HG03175 (cell line): ENCODE data around the gene DMBT1.

Experiments
- ATAC-seq: cut with Tn5 transposase; IDR thresholded peaks from one replicate; pipeline ENCODE4 v1.9.1; 2021; ENCODE audit warnings: mild to moderate bottlenecking, moderate library complexity; ENCODE audit not compliant: unreplicated experiment

DMBT1 gene

GRCh38 chr10:122548407-122549085, 12.0 kb upstream of the DMBT1 start:
- no peak for ATAC-seq

- ATAC-seq: no peak
Observed at GRCh38 chr10:122549636-122550035, 10.9 kb upstream of the DMBT1 start.

- ATAC-seq: no peak
Observed at GRCh38 chr10:122550427-122550826, 10.1 kb upstream of the DMBT1 start.

DNA sequence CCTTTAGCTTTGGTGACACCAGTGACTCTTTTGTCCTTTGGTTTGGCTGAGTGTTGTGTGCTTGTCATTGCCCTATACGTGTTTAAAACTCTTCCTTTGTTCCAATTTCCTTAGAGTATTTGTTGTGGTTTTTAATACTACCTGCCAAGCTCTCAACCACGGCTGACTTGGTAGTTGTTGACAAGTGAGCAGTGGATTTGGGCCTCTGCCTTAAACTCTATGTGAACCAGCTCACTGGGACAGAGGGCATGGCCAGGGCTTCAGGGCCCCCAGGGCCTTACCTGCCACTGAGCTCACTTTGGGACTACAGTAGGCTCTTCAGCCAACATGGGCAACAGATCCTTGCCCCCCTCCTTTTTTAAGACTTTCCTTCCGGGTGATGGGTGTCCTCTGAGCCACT, 9.6 kb upstream of the DMBT1 start:
- ATAC-seq: no peak

DNA sequence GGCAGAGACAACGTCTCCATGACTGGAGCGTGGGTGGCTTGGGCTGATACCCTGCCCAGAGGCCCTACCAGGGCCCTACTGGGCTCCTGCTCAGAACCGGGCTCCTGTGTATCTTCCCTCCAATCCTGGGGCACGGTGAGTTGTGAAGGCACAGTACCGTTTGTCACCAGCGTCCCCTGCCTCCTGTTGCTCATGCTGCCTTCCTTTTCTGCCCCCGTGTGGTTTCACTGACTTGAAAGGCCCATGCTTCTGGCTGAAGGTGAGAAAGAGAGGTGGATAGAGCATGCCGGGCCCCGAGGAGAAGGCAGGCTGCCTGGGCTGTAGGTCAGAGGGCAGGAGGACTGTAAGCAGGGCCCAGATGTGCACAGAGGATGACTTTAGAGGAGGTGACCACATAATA, 9.1 kb upstream of the DMBT1 start:
- ATAC-seq: no peak

DNA sequence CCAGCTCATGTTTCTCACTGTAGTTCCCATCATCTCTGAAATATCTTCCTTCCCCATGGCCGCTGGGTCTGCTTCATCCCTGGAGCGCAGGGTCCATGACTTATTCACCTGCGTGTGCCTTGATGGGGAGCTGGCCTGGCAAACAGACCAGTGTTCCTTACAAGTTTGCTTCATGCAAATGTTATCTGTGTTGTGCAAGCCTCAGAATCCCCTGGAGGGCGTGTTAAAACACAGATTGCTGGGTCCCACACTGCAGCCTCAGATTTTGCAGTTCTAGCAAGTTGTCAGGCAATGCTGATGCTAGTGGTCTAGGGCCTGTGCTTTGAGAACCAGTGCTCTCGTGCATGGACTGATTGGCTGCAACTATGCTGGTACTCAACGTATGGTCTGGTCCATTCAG, 7.2 kb upstream of the DMBT1 start:
- no peak for ATAC-seq

DNA sequence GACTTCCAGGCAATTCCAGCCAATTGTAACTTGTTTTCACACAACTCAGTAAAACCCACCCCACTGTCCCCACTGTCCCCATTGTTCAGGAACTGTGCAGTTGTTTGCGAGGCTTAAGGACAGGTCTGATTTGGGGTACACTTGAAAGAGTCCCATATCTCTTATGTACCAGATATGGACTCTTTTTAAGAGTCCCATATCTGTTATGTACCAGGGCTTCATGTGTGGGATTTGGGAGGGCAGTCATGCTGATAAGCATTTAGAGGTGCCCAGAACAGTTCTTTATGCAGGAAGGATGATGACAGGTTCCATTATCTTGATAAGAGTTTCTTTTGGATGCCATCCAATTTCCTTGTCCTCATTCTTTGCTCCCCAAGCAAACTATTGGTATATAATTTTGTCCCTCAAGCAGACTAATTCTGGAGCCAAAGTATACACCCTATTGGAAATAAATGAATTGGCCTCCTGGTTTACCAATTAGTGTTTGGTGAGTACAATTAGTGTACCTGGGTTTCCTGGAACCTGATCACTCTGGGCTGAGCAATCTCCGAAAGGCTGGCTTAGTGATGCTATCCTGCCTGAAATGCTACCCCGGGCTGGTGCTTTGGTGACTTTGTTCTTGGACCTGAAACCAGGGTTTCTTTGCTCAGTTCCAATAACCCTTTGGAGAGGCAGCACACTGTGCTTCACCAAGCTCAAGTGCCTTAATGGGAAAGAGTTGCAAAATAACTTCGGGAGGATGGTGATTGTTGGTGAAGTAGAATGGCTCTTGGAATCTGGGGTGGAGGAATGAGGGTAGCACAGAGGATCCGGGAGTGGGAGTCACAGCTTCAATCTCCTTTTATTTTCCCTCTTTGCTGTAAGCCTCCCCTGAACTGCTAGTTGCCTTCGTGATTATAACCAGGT, 6.2 kb upstream of the DMBT1 start:
- ATAC-seq: no peak

DNA sequence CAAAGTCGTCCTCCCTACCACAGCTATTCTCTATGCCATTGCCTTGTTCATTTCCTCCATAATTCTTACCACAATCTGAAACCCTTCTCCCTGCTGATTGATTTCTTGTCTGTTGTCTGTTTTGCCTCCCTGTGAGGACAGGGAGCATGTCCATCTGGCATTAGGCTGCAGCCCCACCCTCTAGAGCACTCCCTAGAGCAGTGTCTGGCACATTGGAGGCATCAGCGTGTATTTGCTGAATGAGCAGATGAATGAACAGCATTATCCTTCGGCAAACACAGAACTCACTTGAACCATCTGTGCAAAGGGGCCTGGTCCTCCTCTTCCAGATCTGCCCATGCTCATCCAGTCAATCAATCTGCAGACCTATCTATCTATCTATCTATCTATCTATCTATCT, 5.1 kb upstream of the DMBT1 start:
- ATAC-seq: no peak

DNA sequence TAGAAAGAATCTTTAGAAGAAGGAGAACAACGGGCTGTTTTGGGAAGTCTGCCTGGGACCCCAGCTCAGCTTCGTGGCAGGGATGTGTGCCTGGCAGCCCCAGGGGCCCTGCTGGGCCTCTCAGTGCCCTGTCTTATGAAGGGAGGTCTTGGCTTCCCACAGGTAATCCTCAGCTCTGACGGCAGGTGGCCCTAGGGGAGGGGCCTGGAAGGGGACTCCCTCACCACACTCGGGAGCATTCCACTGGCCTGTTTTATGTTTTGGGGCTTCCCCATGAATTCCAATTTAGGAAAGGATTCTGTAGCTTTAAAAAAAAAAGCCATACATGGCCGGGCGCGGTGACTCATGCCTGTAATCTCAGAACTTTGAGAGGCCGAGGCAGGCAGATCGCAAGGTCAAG, 3.0 kb upstream of the DMBT1 start:
- no peak for ATAC-seq

GRCh38 chr10:122558452-122558851, 2.1 kb upstream of the DMBT1 start:
- no peak for ATAC-seq

GRCh38 chr10:122559228-122559627, 1.3 kb upstream of the DMBT1 start:
- ATAC-seq: no peak

DNA sequence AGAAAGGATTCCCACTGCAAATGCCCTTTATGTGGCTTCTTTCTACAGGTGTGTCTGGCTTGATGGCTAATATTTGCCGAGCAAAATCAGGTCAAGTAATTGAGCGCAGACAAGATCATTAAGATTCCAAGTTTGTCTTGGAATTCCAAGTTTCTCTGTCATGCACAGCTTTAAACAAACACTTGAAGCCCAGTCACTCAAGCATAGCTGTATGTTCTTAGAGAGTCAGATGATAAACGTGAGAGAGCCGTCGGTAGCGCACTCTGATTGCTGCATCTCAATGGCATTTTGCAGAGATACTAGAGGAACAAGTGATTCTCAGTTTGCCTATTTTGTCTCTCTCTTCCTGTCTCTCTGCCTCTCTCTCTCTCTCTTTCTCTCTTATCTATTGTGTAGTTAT, 658 bp downstream of the DMBT1 start:
- ATAC-seq: no peak

DNA sequence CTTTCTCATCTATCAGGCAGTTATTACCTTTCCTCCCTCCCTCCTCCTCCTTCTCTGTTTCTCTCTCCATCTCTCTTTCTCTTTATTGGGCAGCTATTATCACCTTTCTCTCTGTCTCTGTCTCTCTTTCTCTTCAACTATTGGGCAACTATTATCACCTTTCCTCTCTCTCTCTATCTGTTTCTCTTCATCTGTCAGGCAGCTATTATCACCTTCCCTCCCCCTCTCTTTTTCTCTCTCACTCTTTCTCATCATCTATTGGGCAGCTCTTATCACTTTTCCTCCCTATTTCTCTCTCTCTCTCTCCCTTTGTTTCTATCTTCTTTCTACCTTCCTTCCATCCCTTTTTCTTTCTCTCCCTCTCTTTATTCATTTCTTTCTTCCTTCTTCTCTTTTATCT, 1.2 kb downstream of the DMBT1 start:
- no peak for ATAC-seq

DNA sequence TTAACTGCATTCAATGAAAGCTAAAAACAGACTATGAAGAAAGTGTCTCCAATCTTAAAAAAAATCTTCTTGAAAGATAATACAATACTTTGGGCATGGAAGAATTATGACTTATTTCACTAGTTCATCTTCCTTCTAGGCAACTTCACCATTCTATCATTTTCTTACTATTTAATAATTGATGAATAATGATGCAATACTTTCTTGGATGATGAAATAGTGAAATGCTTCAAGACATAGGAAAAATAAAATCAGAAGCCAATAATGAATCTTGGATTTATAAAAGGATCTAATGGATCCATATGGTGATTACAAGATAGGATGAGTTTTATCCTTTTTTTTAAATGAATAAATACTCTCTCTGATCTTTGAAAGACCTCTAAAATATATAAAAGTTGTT, 4.4 kb downstream of the DMBT1 start:
- ATAC-seq: no peak

- no peak for ATAC-seq
Observed at GRCh38 chr10:122565766-122566206, 5.2 kb downstream of the DMBT1 start.

DNA sequence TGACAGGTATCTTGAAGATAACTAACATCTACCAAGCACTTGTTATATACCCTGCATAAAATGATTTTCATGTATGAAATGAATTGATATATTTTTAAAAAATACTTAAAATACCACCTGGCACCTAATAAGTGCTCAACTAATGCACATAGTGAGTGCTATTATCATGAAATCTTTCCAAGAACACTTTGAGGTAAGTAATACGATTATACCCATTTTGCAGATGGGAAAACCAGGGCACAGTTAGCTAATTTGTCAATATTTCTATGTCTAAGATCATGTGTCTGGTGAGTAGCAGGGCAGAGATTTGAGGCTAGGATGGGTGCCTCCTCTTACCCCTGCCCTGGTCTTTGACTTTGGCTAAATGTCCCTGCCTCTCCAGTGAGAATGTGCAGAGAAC, 6.1 kb downstream of the DMBT1 start:
- no peak for ATAC-seq

DNA sequence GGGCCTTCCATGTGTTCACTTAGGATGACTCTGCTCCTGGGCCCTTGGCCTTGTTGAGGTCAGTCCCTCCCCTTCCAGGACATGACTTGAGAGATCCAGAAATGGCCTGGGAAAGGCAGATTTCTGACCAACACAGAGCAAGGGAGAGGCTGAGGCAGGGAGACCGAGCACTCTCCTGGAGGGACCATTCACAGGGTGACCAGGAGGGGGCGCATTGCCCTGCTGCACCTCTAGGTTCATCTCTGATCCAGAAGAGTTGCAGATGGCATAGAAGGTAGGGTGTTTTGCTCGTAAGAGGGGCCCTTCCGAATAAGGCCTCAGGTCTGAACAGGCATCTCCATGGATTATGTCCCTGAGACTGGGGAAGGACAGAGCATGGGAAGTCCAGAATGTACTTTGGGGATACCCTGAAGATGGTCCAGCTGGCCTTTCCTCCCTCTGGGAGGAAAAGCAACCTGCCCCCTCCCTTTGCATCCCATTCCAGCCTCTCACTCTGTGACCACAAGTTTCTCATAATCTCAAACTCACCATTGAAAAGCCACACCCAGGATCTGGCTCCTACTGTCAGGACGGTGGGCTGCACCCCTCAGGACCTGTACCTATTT, 6.6 kb downstream of the DMBT1 start:
- no peak for ATAC-seq

DNA sequence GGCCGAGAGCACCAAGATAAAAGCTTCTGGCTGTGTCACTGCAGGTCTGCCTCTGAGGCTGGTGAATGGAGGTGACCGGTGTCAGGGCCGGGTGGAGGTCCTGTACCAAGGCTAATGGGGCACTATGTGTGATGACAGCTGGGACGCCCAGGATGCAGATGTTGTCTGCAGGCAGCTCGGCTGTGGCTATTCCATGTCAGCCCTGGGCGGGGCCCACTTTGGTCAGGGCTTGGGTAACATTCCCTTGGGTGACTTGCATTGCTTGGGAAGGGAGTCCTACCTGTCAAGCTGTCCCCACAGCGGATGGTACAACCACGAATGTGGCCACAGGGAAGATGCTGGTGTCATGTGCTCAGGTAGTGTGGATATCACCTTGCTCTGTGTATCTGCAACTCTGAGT, 8.0 kb downstream of the DMBT1 start:
- no peak for ATAC-seq

- no peak for ATAC-seq
Observed at GRCh38 chr10:122570920-122571319, 10.4 kb downstream of the DMBT1 start.

- no peak for ATAC-seq
Observed at GRCh38 chr10:122571892-122572291, 11.3 kb downstream of the DMBT1 start.

GRCh38 chr10:122575776-122576175, 15.2 kb downstream of the DMBT1 start:
- no peak for ATAC-seq

DNA sequence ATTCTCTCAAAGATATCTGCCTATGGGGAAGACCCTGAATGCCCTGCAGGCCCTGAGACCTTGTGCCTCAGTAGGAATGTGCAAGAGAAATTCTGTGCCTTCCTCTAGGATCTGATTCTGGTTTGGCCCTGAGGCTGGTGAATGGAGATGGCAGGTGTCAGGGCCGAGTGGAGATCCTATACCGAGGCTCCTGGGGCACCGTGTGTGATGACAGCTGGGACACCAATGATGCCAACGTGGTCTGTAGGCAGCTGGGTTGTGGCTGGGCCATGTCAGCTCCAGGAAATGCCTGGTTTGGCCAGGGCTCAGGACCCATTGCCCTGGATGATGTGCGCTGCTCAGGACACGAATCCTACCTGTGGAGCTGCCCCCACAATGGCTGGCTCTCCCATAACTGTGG, 15.7 kb downstream of the DMBT1 start:
- no peak for ATAC-seq
